Activated B cell treated with CpG ODN at 0.5 μM for 24 hours (primary cell): ENCODE measurements around the gene OTUD3. TPM values are rescaled to one million over a fixed set of nuclear protein-coding genes. Genes with fewer than 3 reads are reported as not detected.

Experiments used
- ATAC-seq: fragments of 200-7000 bp; cut with Tn5 transposase; one replicate; pipeline ENCODE4 v1.10.0; 2021; ENCODE audit warnings: low read depth, mild to moderate bottlenecking, moderate library complexity
- CTCF ChIA-PET: fragments of 350-600 bp; sonication (Branson Sonifier 250); formaldehyde crosslinking; loops from one replicate; lab custom pipeline; 2021; ENCODE audit warnings: antibody characterized with exemption; lab: Charles Lee
- POLR2A ChIA-PET: fragments of 350-600 bp; sonication (Branson Sonifier 250); formaldehyde crosslinking; loops from one replicate; lab custom pipeline; 2021; ENCODE audit warnings: antibody characterized with exemption; lab: Charles Lee
- DNase-seq: peaks from one replicate; pipeline ENCODE4 v3.0.0; 2022
- H3K27ac Mint-ChIP-seq: one replicate; pipeline ENCODE4 v1.8.0; 2020; ENCODE audit warnings: mixed read lengths
- H3K27me3 Mint-ChIP-seq: one replicate; pipeline ENCODE4 v1.8.0; 2021; ENCODE audit warnings: mixed read lengths
- H3K36me3 Mint-ChIP-seq: one replicate; pipeline ENCODE4 v1.8.0; 2021; ENCODE audit warnings: low read depth, mixed read lengths
- H3K4me1 Mint-ChIP-seq: one replicate; pipeline ENCODE4 v1.8.0; 2021; ENCODE audit warnings: mixed read lengths
- H3K4me3 Mint-ChIP-seq: one replicate; pipeline ENCODE4 v1.8.0; 2020; ENCODE audit warnings: mild to moderate bottlenecking, mixed read lengths
- H3K9me3 Mint-ChIP-seq: one replicate; pipeline ENCODE4 v1.8.0; 2020; ENCODE audit warnings: mixed read lengths
- CTCF ChIP-seq: fragments of 200-600 bp; IDR thresholded peaks from one replicate; pipeline ENCODE4 v1.8.0; 2022; ENCODE audit warnings: antibody characterized with exemption, mild to moderate bottlenecking
- intact Hi-C: fragments of 100-400 bp; cut with micrococcal nuclease; formaldehyde crosslinking; loops from one replicate; pipeline ENCODE4 v1.15.1; 2024
- total RNA-seq: library from RNA; stranded (reverse); gene quantifications from 2 replicates; pipeline ENCODE4 v1.2.3, GENCODE V29; 2022

The OTUD3 gene
- total RNA-seq, 1 donor from 2014 or later: 14.2 TPM

GRCh38 chr1:19852036-19852435 lies 30.2 kb upstream of the OTUD3 start:
- ATAC-seq: no peak
- ChIA-PET CTCF (no interaction called here), POLR2A (no interaction called here)
- Mint-ChIP-seq H3K9me3 (no peaks in the 10 kb centered on the region), H3K27ac (no peak overlapping the region), H3K4me1 (no peaks in the 10 kb centered on the region), H3K27me3 (peaks cover 9% of the 10 kb centered on the region), H3K36me3 (no peaks in the 10 kb centered on the region), H3K4me3 (no peak overlapping the region)
- no peak for DNase-seq
- intact Hi-C loops: no loop called here
- TF ChIP-seq CTCF: no peak

GRCh38 chr1:19854866-19855265 lies 27.3 kb upstream of the OTUD3 start:
- no peak for TF ChIP-seq CTCF
- intact Hi-C loops: no loop called here
- Mint-ChIP-seq H3K27ac (no peak overlapping the region), H3K36me3 (no peaks in the 10 kb centered on the region), H3K27me3 (peaks cover 17% of the 10 kb centered on the region), H3K4me3 (no peak overlapping the region), H3K4me1 (no peaks in the 10 kb centered on the region), H3K9me3 (no peaks in the 10 kb centered on the region)
- no peak for ATAC-seq
- CTCF ChIA-PET: no interaction called here
- POLR2A ChIA-PET: no interaction called here
- DNase-seq: no peak

- no peak for TF ChIP-seq CTCF
- no peak overlapping the region for H3K27ac Mint-ChIP-seq
- peaks cover 26% of the 10 kb centered on the region for H3K27me3 Mint-ChIP-seq
- DNase-seq (no peak), ATAC-seq (no peak)
- no peaks in the 10 kb centered on the region for H3K36me3 Mint-ChIP-seq
- H3K9me3 Mint-ChIP-seq: peaks cover 10% of the 10 kb centered on the region
- H3K4me1 Mint-ChIP-seq: no peaks in the 10 kb centered on the region
- intact Hi-C loops: no loop called here
- H3K4me3 Mint-ChIP-seq: no peak overlapping the region
- POLR2A ChIA-PET: no interaction called here
- CTCF ChIA-PET: no interaction called here
Measured at GRCh38 chr1:19858893-19859292, 23.3 kb upstream of the OTUD3 start.

GRCh38 chr1:19859876-19860275 lies 22.3 kb upstream of the OTUD3 start:
- ChIA-PET CTCF (no interaction called here), POLR2A (no interaction called here)
- no peak for TF ChIP-seq CTCF
- Mint-ChIP-seq H3K4me3 (no peak overlapping the region), H3K4me1 (no peaks in the 10 kb centered on the region), H3K9me3 (peaks cover 12% of the 10 kb centered on the region), H3K36me3 (no peaks in the 10 kb centered on the region), H3K27me3 (peaks cover 28% of the 10 kb centered on the region), H3K27ac (no peak overlapping the region)
- DNase-seq (no peak), ATAC-seq (no peak)
- intact Hi-C loops: no loop called here

- H3K9me3 Mint-ChIP-seq: peaks cover 12% of the 10 kb centered on the region
- no peak for TF ChIP-seq CTCF
- ATAC-seq (no peak), DNase-seq (no peak)
- no peaks in the 10 kb centered on the region for H3K4me1 Mint-ChIP-seq
- H3K36me3 Mint-ChIP-seq: no peaks in the 10 kb centered on the region
- no peak overlapping the region for H3K4me3 Mint-ChIP-seq
- H3K27me3 Mint-ChIP-seq: peaks cover 27% of the 10 kb centered on the region
- ChIA-PET CTCF (no interaction called here), POLR2A (no interaction called here)
- intact Hi-C loops: no loop called here
- no peak overlapping the region for H3K27ac Mint-ChIP-seq
Measured at GRCh38 chr1:19860418-19860817, 21.8 kb upstream of the OTUD3 start.
